Glutamatergic neuron (in vitro differentiated cells): ENCODE results near the gene ABHD6. TPM values are rescaled to one million over a fixed set of nuclear protein-coding genes. Genes with fewer than 3 reads are reported as not detected.
"Not testable (repeated sequence)": the region's sequence is repeated elsewhere in the genome, so short reads cannot be mapped to it uniquely, and the experiment has no call there.

Source experiments
- DNase-seq: peaks from one replicate; pipeline ENCODE4 v3.0.0; 2022
- H3K27ac Mint-ChIP-seq: one replicate; pipeline ENCODE4 v1.8.0; 2020; ENCODE audit warnings: mild to moderate bottlenecking, mixed read lengths, inconsistent platforms; ENCODE audit not compliant: unreplicated experiment
- H3K27me3 Mint-ChIP-seq: one replicate; pipeline ENCODE4 v1.8.0; 2020; ENCODE audit warnings: mild to moderate bottlenecking, moderate library complexity, mixed read lengths, inconsistent platforms; ENCODE audit not compliant: unreplicated experiment
- H3K36me3 Mint-ChIP-seq: one replicate; pipeline ENCODE4 v1.8.0; 2020; ENCODE audit warnings: mild to moderate bottlenecking, mixed read lengths, inconsistent platforms; ENCODE audit not compliant: unreplicated experiment
- H3K4me1 Mint-ChIP-seq: one replicate; pipeline ENCODE4 v1.8.0; 2020; ENCODE audit warnings: mild to moderate bottlenecking, low read depth, mixed read lengths, inconsistent platforms; ENCODE audit not compliant: unreplicated experiment
- H3K4me3 Mint-ChIP-seq: one replicate; pipeline ENCODE4 v1.8.0; 2020; ENCODE audit warnings: mild to moderate bottlenecking, mixed read lengths, inconsistent platforms; ENCODE audit not compliant: unreplicated experiment
- H3K9me3 Mint-ChIP-seq: one replicate; pipeline ENCODE4 v1.8.0; 2020; ENCODE audit warnings: mild to moderate bottlenecking, moderate library complexity, mixed read lengths, inconsistent platforms; ENCODE audit not compliant: unreplicated experiment
- total RNA-seq: library from RNA; stranded (reverse); fragmentation: NEBNext Ultra II Directional; extraction: Animal tissue kit (Norgen Biotek cat#: 25700); gene quantifications from one replicate; pipeline ENCODE4 v1.2.1, GENCODE V29; 2021; ENCODE audit not compliant: unreplicated experiment
- TF ChIP-seq, protein P1 (sequence below): fragments of 200-600 bp; sonication (generic); IDR thresholded peaks from one replicate; pipeline ENCODE4 v1.5.0; 2021; ENCODE audit not compliant: partially characterized antibody, unreplicated experiment

ABHD6 gene
- total RNA-seq, 1 donor from 2014 or later, result 46.0 TPM

DNA sequence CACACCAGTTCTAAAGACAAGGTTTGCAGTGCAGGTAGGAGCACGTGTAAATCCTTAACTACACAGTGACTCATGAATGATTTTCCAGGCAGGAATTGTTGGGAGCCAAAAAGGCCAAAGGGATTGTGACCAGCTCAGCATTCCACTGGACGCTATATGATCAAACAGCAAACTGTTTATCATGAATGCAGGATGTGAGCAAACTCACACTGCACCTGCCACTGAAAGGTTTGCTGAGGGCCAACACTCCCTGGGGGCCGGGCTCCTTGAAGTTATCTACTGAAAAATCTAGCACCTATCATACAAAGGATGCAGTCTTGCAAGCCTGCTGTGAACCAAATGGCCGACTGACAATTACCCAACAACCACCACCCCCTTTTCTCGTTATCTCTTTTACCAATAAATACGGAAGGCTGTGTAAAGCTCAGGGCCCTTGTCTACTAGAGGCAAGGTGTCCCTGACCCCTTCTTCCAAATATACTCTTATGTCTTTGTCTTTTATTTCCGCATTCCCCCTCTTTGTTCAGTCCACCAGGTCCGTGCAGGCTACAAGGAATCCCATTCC, 15.3 kb upstream of the ABHD6 start:
- Mint-ChIP-seq H3K27me3 (no peaks in the 10 kb centered on the region), H3K36me3 (no peaks in the 10 kb centered on the region), H3K9me3 (no peaks in the 10 kb centered on the region), H3K4me3 (no peak overlapping the region), H3K4me1 (peaks cover 2% of the 10 kb centered on the region), H3K27ac (no peak overlapping the region)
- no peak for DNase-seq
- TF ChIP-seq, protein P1, sequence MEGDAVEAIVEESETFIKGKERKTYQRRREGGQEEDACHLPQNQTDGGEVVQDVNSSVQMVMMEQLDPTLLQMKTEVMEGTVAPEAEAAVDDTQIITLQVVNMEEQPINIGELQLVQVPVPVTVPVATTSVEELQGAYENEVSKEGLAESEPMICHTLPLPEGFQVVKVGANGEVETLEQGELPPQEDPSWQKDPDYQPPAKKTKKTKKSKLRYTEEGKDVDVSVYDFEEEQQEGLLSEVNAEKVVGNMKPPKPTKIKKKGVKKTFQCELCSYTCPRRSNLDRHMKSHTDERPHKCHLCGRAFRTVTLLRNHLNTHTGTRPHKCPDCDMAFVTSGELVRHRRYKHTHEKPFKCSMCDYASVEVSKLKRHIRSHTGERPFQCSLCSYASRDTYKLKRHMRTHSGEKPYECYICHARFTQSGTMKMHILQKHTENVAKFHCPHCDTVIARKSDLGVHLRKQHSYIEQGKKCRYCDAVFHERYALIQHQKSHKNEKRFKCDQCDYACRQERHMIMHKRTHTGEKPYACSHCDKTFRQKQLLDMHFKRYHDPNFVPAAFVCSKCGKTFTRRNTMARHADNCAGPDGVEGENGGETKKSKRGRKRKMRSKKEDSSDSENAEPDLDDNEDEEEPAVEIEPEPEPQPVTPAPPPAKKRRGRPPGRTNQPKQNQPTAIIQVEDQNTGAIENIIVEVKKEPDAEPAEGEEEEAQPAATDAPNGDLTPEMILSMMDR, result no peak

DNA sequence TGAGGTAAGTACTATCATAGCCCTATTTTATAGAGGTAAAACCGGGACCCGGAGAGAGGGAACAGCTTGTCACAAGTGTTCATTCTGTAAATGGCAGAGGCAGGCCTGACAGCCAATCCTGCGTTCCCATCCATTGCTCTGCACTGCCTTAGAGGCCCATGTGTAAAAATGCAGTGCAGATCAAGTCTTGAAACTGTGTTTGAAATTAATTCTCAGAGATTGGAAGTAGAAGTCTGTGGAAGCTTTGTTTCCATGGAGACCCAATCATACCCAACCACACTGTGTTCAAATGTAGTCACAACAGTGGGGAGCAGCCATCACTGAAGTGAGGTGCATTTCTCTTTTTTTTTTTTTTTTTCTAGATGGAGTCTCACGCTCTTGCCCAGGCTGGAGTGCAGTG, 13.7 kb upstream of the ABHD6 start:
- TF ChIP-seq, protein P1, result no peak
- Mint-ChIP-seq H3K36me3 (no peaks in the 10 kb centered on the region), H3K4me3 (no peak overlapping the region), H3K4me1 (no peaks in the 10 kb centered on the region), H3K27ac (no peak overlapping the region), H3K9me3 (peaks cover 1% of the 10 kb centered on the region), H3K27me3 (no peaks in the 10 kb centered on the region)
- DNase-seq, result no peak

DNA sequence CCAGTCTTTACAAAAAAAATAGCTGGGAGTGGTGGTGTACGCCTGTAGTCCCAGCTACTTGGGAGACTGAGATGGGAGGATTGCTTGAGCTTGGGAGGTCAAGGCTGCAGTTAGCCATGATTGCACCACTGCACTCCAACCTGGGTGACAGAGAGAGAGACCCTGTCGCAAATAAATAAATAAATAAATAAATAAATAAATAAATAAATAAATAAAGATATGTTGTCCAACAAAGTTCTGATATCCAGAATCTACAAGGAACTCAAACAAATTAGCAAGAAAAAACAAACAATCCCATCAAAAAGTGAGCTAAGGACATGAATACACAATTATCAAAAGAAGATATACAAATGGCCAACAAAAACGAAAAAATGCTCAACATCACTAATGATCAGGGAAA, 9.7 kb upstream of the ABHD6 start:
- not testable (repeated sequence) for H3K9me3 Mint-ChIP-seq, H3K27me3 Mint-ChIP-seq, H3K36me3 Mint-ChIP-seq, H3K27ac Mint-ChIP-seq, H3K4me3 Mint-ChIP-seq, DNase-seq
- peaks cover 22% of the 10 kb centered on the region for H3K4me1 Mint-ChIP-seq

DNA sequence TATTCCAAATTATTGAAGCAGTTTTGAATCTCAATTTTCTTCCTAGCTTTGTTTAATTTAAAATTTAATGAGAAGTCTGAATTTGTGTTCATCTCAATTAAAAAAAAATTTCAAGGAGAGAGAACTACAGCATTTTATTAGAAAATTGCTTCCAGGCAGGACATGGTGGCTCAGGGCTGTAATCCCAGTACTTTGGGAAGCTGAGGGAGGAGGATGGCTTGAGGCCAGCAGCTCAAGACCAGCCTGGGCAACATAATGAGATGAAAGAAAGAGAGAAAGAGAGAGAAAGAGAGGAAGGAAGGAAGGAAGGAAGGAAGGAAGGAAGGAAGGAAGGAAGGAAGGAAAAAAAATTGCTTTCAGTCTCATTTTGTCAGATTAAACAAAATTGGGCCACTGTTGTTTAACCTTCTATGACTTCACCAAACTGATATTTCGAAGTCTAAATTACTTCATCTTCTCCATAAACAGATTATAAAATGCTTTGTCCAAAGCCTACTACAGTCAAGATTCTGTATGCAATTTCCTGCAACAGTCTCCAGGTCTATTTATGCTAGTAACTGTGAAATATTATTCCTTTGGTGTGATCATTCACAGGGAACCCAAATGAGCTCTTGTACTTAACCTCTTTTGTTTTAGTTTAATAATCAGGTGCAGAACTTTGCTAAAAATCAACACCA, 6.6 kb upstream of the ABHD6 start:
- Mint-ChIP-seq H3K36me3 (no peaks in the 10 kb centered on the region), H3K9me3 (peaks cover 10% of the 10 kb centered on the region), H3K27ac (peak overlapping the region; percentile 69), H3K27me3 (peaks cover 10% of the 10 kb centered on the region), H3K4me1 (peaks cover 42% of the 10 kb centered on the region), H3K4me3 (peak overlapping the region; percentile 5)
- DNase-seq, result no peak
- TF ChIP-seq, protein P1, result no peak

DNA sequence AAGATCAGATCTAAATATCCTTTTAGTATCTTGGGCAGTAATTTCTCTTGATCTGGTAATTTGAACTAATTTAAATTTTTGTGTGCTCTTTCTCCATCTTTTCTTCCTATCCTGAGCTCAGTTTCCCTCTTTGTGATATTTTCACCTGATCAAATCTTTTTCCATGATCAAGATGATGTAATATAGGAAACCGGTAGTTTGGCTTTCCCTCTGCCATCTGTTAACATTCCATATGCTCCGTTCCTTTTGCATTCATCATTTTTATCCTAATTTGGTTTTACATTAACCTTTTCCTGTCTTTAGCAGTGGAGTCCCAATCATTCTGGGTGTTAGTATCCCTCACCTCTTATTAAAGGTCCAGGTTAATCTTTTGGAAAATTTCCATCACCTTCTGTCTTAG, 5.9 kb upstream of the ABHD6 start:
- peaks cover 11% of the 10 kb centered on the region for H3K27me3 Mint-ChIP-seq
- H3K36me3 Mint-ChIP-seq, result no peaks in the 10 kb centered on the region
- DNase-seq, result no peak
- peak overlapping the region; percentile 5 for H3K4me3 Mint-ChIP-seq
- peaks cover 48% of the 10 kb centered on the region for H3K4me1 Mint-ChIP-seq
- peak overlapping the region; percentile 24 for H3K27ac Mint-ChIP-seq
- TF ChIP-seq, protein P1, result no peak
- peaks cover 13% of the 10 kb centered on the region for H3K9me3 Mint-ChIP-seq
